Lower leg skin (tissue), 3 donors: ENCODE measurements around the gene SRSF7.

Source experiments
- POLR2A ChIP-seq, 2 donors: fragments of 450-650 bp; IDR thresholded peaks; one replicate each; pipeline ENCODE4 v1.6.1; 2016 to 2017; ENCODE audit warnings: antibody characterized with exemption in 2 of 2, mild to moderate bottlenecking in 1 of 2, moderate library complexity in 1 of 2
- TF ChIP-seq, protein P1 (sequence below), 3 donors: fragments of 450-650 bp; IDR thresholded peaks; one replicate each; pipeline ENCODE4 v1.5.1; 2016; ENCODE audit warnings: antibody characterized with exemption in 3 of 3, mild to moderate bottlenecking in 3 of 3, moderate library complexity in 2 of 3

DNA sequence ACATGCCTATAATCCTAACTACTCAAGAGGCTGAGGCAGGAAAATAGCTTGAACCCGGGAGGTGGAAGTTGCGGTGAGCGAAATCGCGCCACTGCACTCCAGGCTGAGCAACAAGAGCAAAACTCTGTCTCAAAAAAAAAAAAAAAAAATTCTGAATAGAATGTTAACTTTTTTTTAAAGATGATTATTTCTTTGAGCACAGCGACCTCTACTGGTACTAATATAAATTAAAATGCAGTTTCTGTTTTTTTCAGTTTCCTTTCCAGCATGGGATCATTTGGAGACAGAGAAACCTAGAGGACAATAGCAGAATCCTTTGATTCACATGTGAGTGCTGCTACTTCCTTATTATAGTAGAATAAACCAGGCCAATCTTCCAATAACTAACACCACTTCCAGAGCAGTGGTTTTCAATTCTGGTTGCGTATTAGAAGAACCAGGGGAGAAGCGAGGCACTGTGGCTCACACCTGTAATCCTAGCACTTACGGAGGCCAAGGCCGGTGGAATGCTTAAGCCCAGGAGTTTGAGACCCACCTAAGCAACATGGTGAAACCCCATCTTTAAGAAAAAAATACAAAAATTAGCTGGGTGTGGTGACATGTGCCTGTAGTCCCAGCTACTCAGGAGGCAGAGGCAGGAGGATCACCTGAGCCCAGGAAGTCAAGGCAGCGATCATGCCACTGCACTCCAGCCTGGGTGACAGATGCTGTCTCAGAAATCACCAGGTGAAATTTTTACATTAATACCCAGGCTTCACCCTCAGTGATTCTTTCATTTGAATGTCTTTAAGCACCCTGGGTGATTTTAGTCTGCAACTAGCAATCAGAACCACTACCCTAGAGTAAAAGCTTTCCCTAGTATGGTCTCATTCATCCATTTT, 10.1 kb downstream of the SRSF7 start:
- TF ChIP-seq, protein P1, sequence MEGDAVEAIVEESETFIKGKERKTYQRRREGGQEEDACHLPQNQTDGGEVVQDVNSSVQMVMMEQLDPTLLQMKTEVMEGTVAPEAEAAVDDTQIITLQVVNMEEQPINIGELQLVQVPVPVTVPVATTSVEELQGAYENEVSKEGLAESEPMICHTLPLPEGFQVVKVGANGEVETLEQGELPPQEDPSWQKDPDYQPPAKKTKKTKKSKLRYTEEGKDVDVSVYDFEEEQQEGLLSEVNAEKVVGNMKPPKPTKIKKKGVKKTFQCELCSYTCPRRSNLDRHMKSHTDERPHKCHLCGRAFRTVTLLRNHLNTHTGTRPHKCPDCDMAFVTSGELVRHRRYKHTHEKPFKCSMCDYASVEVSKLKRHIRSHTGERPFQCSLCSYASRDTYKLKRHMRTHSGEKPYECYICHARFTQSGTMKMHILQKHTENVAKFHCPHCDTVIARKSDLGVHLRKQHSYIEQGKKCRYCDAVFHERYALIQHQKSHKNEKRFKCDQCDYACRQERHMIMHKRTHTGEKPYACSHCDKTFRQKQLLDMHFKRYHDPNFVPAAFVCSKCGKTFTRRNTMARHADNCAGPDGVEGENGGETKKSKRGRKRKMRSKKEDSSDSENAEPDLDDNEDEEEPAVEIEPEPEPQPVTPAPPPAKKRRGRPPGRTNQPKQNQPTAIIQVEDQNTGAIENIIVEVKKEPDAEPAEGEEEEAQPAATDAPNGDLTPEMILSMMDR (IDR thresholded peaks at IDR 0.05): peak in 1 of 3 donors; percentile 49
- TF ChIP-seq POLR2A (IDR thresholded peaks at IDR 0.05): no peak
